Fibroblast of peridontal ligament (primary cell): Measurements from ENCODE around the gene C3orf18.
A peak's percentile ranks its signal among the peaks of the same experiment; 100 is the strongest.

Source experiments
- DNase-seq: peaks from one replicate; pipeline ENCODE4 v3.0.0-alpha.2; 2010; ENCODE audit errors: extremely low read depth

C3orf18 gene

DNA sequence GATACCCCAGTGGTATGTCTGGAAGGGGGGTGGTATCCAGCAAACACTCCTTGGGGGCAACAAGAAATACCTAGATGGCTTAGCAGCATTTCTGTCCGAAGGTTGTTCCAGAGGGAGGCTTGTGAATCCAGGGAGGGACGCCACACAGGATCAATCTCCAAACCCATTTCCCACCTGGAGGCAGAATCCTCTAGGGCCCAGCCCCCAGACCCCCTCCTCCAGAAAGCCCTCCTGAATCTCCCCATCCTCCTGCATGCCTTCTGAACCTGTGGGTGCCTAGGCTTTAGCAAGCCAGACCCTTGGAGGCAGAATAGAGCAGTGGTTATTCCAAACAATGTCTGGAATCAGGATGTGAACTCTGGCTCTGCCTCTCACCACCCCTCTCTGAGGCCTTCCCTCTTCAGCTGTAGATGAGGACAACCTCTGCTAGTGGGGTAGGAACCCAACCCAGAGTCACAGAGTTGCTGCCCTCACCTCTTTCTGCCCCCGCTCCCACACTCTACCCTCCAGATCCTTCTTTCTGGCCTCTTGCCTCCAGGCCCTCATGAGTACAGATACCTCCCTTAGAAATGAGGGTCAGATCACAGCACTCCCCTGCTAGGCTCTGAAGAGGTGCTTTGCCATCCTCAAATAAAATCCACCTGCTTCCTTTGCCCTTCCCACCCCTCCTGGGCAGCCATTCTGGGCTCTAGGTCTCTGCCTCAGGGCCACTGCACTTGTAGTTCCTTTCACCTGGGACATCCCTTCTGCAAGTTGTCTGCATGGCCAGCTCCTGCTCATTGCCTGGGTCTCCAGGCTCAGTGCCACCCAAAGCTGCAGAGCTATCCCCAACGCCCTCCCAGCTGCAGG is 35.9 kb upstream of the C3orf18 start:
- no peak for DNase-seq

DNA sequence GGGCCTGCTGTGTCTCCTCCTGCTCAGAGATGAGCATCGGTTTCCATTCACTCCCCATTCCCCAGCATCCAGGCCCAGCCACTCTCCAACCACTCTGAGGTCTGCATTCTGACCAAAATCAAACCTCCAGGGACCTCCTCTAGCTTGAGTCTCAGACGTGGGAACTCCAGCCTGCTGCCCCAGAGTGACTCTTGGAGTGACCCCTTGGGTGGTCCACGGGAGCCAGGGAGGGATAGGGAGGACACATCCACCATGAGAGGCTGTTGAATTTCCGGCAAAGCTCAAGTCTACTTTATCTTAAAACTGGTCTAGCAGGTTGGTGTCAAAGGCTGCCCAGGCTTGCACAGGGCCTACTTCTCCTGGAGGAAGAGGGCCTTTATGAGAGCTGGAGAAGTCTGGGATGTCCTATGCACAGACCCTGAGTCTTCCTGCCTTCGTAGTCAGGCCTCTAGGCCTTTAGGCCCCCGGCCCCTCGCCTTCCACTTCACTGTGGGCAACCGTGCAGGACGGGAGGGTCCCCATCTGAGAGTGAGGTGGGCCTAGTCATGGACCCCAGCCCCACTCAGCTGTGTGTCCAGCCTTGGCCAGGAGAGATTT is 35.1 kb upstream of the C3orf18 start:
- peak; percentile 30 for DNase-seq

DNA sequence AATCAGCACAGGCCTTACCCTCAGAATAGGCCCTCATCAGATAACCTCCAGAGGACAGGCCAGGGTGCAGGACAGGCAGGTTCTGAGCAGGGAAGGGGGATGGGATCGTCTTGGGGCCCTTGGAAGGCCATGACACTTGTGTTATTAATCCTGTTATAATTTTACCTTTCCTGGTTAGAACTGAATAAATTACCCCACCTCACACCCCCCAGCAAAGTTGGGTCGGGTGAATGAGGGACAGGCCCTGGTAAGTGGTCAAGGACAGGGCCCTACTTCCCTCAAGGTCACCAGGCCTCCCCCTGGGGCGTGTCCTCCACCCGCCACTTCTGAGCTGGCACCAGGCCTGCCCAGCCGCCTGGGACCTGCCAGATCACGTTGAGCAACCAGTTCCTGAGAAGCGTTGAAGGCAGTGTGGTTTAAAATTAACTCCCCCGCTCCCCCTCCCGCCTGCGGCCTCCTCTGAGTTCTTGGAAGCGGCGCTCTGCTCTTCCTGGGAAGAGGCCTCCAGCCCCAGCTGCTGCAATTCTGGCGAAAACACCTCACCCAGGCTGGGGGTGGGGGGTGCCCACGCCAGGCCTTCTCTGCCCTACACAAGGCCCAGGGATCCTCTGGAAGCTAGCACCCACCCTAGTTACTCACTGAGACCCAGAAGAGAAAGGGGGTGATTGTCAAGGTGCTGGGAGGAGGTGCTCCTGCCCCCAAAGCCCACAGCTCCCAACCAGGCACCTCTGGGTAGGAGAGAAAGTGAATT is 33.5 kb upstream of the C3orf18 start:
- peak; percentile 97 for DNase-seq

DNA sequence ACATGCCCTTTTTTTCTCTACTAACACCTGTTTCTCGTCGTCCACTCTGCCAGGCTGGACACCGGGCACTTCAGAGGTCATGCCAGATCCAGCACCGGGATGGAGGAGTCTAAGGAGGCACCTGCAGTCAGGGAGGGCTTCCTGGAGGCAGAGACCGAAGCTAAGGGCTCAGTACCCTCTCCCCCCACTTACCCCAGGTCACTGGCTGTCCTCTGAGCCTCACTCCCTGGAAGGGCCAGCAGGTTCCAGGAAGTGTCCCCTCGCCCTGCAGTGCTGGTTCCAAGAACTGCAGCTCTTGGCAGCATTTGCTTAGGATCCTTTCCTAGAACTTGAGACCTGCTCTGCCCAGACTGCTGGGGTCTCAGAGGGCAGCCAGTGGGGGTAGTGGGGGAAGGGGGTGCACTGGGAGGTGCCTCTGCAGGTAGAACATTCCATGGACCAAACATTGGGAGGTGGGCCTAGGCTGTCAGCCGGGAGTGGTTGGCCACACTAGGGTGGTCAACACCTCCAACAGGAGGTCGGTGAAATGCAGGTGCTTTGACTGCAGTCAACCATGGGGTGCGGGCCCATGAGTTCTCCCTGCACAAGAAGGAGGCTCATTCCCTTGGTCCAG is 32.7 kb upstream of the C3orf18 start:
- no peak for DNase-seq

DNA sequence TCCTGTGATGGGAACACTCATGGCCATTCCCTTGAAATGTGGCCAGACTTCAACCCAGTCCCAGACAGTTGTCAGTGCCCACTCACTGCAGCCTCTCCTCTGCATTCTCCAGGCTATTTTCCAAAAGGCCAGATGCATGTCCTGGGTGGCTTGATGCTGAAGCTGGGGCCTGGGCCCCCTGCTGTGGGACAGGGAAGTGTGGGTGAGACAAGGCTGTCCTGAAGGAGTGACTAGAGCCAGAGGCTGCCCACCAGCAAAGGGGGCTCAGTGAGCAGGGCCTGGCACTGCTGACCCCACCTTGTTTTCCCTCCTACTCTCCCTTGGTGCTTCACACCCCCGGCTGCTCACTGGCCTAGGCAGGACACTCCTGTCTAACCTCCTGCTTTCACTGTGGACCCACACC is 32.2 kb upstream of the C3orf18 start:
- no peak for DNase-seq

DNA sequence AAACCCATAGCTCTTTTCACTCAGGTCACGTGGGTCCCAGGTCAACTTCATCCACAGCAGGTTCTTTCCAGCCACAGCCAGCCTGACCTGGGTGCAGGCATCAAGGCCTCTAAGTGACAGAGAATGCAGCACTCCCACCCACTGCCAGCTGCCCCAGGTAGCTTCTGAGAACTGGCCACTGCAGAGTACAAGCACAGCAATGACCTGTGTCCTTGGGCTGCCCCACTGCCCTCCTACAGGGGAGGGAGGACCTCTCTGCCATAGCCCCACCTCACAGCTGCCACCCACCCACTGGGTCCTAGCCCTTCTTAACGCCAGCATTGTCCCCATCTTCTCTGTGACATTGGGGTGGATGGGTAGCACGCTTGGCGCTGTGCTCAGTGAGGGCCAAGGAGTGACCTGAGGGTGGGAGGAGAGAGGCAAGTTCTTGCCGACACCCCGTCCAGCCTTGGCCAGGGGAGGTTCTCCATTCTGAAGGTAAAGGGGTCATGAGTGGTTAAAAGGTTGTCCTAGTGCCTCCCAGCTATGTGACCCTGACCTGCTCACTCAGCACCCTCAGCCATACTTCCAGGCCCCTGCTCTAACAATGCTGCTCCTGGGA is 31.7 kb upstream of the C3orf18 start:
- no peak for DNase-seq

DNA sequence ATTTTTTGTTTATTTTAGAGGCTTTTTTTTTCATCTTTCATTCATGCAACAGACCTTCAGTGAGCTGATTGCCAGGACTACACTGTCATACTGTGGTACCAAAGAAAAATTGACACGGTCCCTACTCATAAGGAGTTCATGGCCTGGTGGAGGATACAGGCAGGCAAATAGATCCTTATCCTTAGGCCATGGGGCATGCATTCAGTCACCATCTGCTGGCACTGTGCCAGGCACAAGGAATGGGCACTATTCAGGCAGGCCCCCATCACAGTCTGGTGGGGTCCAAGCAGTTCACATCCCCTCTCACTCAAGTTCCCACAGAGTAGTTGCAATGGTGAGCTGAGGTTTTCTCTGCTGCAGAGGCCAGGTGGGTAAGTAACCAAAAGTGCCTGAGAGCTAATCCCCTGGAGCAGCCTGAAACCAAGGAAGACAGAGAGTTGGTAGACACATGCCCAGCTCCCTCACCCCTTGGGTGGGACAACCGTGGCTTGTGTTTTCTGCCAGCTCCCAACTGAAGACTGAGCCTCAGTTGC is 26.8 kb upstream of the C3orf18 start:
- DNase-seq: peak; percentile 18

DNA sequence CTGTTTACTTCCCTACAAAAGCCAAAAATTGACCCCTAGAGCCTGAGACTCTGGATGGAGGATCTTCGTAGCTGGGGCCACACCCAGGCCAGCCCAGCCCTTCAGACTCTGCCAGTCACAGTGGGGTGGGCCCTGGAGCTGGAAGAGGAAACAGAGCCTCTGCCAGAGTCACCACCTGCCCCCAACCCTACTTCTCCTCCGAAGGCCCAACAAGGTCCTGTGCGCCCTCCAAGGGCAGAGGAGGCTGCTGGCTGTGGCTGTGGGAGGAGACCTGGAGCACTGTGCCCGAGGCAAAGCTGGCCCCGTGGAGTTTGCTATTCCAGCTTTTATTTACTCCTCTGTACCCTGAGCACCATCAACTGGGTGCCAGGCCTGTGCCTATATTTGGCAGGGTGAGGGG is 25.0 kb upstream of the C3orf18 start:
- DNase-seq: no peak

DNA sequence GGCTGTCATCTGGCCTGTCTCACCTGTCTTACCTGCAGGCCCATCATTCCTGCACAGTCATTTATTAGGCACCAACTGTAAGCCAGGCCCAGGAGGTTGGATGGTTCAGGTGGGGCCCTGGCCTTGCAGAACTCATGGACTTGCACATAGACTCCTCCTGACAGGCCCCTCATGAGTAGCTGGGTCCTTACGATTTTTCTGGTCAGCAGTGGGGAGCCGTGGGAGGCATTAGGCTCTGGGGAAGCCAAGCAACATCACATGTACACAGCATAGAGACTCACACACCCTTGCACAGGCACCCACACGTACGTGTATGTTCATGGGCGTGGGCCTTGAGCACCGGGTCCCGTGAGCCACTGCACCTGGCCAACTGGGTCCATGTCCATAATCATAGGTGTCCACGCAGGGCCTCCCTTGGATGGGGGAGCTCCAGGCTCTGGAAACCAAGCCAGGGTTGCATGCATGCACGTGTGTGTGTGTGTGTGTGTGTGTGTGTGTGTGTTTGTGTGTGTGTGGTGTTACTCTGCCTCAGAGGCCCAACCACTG is 23.7 kb upstream of the C3orf18 start:
- DNase-seq: no peak

DNA sequence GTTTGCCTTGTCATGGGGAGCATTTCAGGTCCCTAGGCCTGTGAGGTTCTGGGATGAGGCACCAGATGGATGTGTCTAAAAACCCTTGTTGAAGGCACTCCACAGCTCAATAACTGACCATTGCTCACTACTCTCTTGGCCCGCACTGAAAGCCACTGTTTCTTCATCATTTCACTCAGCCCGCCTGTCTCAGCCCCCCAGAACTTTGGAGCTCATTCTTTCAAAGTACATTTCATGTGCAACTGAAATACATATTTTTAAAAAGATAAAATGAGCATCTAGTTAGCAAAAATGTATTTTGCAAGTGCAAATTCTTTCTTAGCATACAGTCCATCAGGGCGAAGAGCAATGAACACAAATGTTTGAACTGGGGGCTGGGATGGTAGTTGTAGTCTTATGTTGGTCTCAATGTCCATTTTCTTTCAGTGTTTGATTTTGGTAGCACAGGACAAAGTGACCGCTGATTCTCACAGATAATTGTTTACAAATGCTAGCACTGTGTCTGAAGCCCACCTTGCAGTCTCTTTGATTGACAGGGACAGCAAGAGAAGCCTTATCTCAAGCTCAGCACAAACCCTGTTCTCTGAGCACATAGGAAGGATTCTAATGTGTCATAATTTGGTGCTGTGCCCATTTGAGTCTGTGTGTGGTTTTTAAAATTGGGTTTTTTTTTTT is 21.3 kb upstream of the C3orf18 start:
- peak; percentile 47 for DNase-seq

DNA sequence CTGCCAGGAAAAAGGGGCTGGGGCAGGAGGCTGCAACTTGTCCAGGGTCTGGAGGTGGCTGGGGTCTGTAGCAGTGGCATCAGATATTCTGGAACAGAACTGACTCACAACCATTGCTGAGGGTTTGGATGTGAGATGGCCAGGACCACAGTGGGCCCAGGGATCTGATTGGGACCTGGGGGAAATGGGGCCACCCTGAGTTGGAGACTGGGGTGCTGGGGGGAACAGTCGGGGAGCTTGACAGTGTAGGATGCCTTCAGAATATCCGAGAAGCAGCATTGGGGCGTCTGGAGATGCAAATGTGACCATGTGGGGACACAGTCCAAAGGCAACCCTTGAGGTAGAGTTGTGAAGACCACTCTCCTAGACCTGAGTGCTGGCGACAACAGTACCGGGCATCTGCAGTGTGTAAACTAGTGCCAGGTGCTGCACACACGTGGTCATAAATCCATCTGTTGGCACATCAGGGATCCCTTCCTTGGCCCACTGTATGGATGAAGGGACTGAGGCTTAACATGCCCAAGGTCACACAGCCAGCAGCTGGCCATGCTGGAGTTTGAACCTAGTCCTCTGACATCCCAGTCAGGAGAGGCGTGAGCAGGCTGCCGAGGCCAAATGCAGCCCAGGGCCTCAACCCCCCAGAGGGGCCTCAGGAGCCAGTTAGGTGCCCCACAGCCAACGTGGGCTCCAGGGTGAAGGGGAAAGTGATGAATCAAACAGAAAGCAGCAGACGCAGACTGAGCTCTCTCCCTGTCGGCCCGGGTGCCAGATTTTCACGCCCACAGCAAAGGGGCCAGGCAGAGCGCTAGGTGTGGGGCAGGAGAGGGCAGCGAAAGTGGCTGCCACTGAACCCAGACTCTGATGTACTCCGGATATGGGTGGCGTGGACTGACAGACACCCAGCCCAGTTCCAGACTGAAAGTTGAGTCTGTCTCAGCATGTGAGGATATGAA is 20.5 kb upstream of the C3orf18 start:
- DNase-seq: no peak

DNA sequence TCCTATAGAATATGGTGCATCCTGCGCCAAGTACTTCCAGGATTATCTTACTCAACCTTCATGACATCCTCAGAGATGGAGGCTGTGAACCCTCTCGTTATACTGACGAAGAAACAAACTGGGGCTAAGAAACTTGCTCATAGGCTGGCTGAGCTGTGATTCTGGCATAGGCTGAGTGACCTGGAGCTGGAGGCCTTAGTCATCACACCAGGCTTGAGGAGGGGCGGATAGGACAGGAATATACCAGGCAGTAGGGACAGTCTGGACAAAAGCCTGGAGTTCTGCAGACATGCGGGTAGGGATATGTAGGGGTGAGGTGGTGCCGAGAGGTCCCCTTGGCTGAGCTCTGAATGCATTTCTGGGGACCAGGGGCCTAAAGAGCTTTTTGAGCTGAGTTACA is 19.8 kb upstream of the C3orf18 start:
- DNase-seq: no peak

DNA sequence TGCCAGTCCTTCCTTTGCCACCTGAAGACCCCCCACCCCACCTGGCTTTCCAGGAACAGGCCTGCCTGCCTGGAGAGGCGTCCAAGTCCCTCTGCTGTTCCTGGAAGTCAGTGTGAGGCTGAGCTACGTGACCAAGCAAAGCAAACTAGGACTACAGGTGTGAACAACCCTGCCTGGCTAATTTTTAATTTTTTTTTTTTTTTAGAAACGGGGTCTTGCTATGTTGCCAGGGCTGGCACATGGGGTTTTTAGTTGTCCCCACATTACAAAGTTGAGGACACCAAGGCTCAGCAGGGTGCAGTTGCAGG is 19.2 kb upstream of the C3orf18 start:
- no peak for DNase-seq

DNA sequence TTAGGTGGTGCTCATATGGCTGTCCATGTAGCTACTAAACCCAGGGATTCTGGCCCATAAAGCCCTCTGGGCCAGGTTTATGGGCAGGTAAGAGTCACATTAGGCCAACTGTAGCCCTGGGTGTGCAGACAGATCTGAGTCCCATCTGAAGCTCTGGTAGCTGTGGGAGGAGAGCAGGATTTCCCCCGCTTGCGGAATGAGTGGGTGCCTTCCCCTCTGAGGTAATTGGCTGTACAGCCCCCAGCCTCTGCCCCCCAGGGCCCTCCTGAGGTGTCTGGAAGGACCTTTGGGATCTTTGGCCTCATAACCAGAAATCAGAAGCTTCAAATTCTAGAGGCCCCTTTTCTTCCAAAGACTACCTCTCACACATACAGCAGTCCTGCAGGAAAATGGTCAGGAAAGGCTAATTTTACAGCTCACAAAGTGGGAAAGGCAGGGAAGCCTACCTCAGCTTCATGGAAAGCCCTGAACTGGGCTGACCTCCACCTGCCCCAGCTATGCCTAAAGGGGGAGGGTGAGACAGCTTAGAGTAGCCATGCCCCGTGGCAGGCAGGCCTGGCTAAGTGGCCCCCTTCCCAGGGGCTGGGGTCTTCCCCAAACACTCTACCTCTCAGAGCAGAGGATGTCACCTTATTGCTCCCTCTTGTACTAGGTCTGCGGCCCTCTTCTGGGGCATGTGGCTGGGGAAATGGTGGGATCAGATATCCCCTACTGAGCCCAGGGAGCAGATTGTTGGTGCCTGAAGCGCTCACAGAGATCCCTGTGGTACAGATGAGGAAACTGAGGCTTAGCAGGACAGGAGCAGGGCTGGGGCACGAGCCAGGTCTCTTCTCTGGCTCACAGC is 18.6 kb upstream of the C3orf18 start:
- no peak for DNase-seq

DNA sequence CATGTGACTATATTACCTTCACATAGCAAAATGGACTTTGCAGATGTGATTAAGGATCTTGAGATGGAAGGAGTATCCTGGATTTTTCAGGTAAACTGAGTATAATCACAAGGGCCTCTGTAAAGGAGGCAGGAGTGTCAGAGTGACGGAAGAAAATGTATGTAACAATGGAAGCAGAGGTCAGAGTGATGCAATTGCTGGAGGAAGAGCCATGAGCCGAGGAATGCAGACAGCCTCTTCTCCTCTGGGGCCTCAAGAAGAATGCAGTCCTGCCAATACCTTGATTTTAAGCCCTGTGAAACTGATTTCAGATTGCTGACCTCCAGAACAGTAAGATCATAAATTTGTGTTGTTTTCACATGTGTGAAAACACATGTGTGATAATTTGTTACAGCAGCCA is 16.8 kb upstream of the C3orf18 start:
- no peak for DNase-seq

DNA sequence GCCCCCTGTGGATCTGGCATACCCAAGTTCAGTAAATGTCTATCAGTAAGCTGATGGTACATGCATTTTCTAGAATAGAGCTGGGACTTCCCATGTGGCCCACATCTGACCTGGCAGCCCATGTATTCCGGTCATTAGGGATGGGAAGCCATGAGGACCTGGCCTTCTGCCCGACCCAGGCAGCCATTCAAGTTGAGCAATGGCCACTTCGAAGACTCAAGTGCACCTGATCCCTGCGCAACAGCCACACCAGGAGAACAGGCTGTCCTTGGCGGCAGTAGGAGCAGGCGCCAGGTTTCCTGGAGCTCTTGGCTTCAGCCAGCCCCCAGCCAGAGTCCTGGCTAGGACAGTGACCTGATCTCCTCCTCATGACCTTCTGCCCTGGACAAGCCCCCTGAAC is 16.4 kb upstream of the C3orf18 start:
- DNase-seq: no peak

DNA sequence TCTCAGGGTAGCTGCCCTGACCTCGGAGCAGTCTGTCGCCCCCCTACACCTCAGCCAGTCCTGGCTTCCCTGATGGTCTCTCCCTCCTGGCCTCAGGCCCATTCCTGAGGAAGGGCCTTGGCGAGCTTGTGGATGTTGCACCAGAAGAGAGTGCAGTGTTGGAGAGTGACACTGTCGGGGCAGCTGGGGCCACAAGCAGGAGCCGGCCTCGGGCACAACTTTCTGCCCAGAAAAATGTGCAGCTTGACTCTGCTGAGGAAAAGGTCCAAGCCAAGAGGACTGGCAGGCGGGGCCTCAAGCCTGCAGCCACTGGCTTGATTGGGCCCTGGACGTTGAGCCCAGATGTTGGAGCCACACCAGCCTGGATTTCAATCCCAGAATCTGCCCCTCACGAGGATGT is 14.5 kb upstream of the C3orf18 start:
- DNase-seq: no peak

DNA sequence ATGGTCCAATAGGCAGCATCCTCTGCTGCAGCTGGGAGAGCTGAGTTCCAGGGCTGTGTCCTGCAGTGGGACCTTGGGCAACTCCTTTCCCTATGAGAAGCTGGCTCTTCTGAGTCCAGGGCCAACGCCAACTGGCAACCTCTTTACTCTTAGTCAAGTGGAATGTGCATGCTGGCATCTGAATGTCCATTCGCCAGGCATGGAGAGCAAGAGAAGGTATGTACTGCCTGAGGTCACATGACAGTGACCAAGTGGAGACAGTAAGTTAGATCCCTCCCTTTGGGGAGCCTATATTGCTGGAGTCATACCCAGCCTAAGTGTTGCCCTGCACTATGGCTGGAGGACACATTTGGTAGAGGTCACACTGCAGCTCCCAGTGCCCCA is 13.9 kb upstream of the C3orf18 start:
- no peak for DNase-seq
